Stimulated activated CD4-positive, alpha-beta T cell treated with anti-CD3 and anti-CD28 coated beads, Interleukin-4, amount 100 ng/mL, for 4 hours (primary cell): ENCODE data around the gene SLC46A1.

Source experiments
- DNase-seq, 2 experiments: peaks; one replicate each; pipeline ENCODE4 v3.0.0-alpha.2; 2020

Gene SLC46A1

DNA sequence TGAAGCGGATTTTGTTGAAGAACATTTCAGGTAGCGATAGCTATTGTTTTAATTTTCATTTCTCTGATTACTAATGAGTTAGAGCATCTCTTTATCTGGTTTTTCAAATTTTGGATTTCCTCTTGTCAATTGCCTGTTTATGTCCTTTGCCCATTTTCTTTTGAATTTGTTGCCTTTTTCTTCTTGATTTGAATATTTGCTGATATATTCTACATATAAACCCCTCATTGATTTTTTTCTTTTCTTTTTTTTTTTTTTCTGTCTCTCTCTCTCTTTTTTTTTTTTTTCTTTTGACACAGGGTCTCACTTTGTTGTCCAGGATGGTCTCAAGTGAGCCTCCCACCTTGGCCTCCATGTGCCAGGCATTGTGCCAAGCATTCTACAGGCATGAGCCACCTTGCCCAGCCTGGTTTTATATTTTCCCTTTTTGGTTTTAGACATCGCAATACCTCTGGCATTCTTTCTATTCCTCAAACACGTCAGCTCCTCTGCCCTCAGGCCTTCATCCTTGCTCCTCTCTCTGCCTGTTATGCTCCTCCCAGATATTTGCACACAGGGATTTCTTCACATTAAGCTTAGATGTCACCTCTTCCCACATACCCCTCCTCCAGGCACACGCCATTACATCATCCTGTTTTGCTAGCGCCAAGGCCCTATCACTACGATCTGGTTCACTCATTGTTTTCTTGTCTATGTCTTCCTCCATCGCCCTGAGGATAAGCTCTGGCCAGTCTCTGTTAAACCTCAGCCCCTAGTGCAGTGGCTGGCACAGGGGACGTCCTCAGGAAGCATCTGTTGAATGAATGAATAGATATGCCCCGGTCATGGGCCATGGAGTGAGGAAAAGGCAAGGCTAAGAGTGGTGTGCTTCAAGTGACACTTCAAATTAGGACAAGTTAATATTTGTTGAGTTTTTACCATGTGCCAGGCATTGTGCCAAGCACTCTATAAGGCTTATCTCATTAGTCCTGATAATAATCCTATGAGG lies 25.9 kb downstream of the SLC46A1 start:
- DNase-seq, result no peak

DNA sequence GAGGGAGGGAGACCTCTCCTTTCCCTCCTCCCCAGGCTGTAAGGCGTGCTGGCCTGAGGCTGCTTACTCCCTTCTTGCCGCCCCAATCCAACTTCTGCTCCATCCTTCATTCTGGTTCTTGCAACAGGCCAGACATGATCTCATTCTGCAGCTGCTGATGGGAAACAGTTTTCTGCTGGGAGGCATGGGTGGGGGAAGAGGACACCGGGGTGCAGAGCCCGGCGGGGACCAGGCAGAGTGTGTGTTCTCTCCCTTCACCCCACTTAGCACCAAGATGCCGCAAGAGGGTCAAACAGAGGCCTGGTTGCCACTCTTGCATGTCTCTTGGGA lies 33.1 kb downstream of the SLC46A1 start:
- no peak for DNase-seq

DNA sequence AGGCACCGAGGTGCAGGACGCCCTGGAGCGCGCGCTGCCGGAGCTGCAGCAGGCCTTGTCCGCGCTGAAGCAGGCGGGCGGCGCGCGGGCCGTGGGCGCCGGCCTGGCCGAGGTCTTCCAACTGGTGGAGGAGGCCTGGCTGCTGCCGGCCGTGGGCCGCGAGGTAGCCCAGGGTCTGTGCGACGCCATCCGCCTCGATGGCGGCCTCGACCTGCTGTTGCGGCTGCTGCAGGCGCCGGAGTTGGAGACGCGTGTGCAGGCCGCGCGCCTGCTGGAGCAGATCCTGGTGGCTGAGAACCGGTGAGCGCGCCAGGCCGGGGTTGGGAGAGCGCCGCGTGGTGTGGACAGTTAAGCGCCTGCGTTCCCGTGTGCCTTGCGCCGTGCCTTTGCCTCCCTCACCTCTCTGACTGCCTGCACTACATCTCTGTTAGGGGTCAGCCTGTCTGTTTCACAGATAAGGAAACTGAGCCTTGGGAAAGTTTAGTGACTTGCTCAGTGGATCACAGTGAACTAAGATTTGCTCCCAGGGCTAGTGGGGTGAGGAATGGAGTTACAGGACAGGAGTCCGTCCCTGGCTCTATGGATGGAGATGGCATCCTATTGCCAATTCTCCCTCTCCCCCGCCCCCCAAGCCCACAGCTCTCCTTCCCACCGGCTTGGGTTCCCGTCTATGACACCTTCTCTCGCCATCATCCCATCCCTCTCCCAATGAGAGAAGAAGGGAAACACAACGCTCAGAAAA lies 33.6 kb downstream of the SLC46A1 start:
- peak in 1 of 2 experiments; percentile 28 for DNase-seq

DNA sequence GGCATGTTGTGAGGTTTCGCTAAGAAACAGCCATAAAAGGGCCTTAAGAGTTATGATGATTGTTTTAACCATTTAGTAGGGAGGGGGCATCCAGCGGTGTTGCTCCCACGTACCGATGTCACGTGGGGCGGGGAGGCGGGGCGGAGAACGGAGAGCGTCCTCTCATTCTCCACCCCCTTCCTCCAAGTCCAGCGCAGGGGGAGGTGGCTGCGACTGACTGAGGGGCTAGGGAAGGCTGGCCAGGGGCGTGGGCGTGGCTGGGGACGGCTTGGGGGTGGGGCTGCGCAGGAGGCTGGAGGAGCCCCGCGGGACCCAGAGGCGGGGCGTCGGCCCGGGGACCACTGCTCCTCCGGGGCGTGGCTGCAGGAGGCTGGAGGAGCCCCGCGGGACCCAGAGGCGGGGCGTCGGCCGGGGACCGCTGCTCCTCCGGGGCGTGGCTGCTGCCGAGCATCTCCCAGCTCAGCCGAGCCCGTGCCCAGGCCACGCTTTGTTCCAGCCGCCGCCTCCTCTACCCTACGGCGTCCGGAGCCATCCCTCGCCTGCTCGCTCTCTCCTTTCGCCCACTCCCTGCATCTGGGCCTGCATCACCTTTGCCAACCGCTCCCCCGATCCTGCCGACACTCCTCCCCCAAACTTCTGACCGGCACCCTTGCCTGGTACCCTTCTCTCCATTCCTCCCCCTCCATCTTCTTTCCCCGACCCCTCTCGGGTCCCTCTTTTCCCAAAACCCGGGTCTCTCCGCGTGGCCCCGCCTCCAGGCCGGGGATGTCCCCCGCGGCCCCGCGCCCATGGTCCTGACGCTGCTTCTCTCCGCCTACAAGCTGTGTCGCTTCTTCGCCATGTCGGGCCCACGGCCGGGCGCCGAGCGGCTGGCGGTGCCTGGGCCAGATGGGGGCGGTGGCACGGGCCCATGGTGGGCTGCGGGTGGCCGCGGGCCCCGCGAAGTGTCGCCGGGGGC lies 34.5 kb downstream of the SLC46A1 start, which contains the start of gene SARM1:
TSS of gene SARM1 (plus strand) at position 450 of the 958 bp plus-strand sequence. CDS start at position 789, 339 bp downstream.
- peak; percentile 80 to 81 for DNase-seq

DNA sequence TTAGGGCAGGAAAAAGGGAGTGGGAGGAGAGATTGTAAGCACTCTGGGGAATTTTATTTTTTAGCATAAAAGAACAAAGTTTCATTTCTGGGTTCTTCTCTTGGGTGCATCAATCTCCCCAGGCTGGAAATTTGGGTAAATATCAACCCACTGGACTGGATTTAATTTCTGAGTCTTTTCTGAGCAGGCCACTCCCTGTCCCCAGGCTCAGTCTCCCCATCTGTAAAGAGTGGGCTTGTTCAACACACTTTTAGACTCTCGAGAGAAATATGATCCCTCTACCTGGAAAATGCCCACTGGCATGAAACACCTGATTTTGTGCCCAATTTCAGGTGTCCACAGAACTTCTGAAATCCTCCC lies 35.3 kb downstream of the SLC46A1 start:
- DNase-seq, result no peak

DNA sequence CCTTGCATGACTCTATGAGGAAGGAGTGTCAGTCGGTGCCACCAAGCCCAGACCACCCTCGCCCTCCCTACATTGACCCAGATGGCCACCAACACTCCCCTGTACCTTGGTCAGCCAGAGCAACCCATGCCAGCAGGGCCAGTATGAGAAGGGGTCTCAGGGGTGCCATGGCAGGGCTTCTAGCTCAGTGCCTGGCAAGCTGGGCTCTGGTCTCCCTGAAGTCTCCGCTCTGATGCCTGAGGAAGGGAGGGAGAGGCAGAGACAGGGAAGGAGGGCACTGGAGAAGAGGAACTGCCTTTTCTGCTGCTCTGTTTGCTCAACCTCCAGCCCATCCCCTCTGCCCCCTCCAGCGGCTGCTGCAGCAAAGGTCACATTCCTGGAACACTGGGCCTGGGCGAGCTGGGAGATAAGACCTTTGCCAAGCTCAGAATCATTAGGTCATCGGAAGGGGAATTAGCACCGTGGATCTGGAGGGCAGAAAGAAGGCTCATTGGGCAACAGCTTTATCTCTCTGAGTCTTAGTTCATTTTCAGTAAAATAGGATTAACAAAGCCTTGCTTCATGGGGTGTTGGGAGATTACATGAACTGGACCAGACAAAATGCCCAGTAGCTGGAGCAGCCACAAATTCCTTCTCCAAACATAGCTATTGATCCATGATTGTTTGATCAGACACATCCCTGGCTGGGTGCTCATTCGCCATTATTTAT lies 35.8 kb downstream of the SLC46A1 start, which contains the start of gene VTN:
TSS of gene VTN (minus strand) at position 273 of the 709 bp plus-strand sequence. CDS start at position 169, 104 bp downstream.
- no peak for DNase-seq

DNA sequence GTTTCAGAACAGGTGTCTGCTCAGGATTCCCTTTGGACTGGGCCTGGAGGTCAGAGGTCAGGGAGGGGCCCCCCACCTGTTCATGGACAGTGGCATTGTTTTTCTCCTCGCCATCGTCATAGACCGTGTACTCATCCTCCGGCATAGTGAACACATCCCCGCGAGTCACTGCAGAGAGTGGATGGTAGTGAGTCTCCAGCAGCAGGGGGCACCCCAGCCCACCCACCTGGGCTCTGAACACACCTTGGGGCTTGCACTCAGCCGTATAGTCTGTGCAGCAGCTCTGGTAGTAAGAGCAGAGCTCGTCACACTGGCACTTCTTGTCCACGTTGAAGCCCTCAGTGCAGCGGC lies 36.4 kb downstream of the SLC46A1 start:
- DNase-seq, result no peak

DNA sequence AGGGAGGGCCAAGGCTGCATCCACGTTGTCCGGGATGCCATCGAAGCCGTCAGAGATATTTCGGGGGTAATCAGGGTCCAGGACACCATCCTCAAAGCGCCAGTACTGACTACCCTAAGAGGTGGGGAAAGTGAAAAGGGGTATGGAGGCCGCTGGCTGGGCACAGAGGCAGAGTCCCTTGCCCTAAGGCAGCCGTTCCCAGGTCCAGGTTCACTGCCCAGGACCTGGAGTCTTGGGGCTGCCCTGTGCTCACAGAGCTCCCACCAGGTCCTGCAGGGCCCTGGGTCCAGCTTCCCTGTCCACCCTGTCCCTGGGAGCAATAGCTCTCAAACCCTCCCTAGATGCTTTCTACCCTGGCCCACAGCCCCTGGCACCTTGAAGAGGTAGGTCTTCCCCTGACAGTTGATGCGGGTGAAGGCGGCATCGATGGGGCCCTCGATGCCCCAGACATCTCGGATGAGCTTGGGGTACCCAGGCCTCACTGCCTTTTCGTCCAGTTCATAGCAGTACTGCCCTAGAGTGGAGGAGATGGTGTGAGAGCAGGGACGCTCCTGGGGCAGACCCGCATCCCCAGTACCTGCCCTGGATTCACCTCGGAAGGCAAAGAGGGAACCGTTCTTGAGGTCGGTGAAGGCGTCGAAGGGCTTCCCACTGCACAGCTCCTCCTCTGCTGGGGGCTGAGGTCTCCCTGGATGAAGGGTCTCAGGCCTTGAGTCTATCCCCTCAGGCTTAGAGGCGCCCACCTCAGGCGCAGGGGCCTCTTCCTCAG lies 36.9 kb downstream of the SLC46A1 start:
- DNase-seq, result no peak

DNA sequence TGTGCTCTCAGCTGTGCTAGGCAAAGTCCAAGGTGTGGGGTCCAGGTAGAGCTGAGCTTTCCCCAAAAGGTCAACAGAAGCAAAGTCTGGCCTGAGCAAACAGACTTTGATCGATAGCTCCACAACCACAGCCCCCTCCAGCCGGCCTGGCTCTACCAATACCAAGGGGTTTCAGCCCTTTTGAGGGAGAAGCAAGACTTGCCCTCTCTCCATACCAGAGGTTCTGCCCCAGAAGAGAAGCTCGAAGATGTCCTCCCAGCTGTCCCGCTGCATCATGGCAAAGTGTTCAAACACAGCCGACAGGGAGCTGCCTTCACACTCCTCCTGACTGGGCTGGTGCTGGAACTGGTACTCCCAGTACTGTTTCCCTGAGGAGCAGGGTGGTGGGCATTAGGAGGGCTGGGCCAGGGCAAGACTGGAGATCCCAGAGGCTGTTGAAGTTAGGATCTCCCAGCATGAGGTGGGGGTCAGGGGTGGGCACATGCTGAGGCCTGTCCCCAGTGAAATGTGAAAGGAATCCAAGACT lies 37.6 kb downstream of the SLC46A1 start:
- DNase-seq, result no peak

DNA sequence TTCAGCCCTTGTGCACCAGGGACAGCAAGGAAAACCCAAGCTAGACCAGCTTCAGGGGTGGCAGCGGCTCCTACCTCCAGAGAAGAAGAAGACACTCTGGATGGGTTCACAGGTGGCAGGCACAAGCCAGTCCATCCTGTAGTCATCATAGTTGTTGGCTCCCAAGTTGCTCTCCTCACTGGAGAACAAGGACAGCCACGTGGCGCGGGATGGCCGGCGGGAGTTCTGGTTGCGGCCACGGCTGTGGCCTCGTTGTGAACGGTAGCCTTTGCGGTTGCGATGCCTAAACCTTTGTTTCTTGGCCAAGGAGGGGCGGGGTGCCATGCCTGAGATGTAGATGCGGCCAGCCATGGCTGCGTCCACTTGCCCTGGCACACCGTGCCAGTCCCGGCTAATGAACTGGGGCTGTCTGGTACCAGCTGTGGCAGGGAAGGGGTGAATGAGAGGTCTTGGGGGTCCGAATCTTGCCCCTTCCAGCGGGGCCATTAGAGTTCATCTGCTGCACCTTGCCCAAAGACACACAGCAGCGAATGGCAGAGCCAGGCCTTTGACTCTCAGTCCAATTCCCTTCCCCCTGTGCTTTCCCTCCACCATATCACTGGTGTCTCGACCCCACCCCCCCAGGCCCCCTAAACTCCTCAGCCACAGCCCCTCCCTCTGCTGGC lies 38.2 kb downstream of the SLC46A1 start:
- DNase-seq, result no peak

DNA sequence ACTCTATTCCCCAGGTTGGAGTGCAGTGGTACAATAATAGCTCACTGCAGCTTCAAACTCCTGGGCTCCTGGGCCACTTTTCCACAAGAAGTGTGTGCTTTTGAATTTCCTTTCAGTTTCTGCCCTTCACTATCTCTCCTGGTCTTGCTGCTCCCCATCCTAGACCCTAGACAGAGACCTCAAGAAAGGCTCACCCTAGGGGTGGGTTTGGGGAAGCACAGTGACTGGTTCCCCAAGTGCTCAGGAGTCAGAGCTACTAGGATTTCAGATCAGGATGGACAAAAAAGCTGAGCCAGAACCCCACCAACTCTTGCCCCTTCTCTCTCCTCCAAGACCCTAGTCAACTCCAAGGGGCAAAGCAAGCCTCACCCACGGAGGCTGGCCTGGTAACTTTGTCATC lies 39.4 kb downstream of the SLC46A1 start:
- DNase-seq, result no peak

DNA sequence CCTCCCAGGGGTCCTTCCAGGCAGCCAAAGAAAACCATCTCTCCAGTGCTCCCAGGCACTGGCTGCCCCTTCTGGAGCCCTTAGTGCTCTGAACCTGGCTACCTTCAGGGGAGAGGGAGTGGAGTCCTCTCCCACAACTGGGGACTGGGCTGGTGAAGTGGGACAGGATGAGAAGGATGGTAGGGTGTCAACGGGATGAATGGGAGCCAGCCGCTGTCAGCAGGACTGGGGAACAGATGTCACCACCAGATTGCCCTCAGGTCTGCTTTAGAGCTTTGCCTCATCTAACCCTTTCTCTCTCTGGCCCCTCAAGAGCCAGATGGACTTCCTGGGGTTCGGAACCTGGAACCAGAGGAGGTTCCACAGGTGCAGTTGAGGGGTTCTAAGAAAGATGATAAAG lies 40.5 kb downstream of the SLC46A1 start:
- DNase-seq, result no peak

DNA sequence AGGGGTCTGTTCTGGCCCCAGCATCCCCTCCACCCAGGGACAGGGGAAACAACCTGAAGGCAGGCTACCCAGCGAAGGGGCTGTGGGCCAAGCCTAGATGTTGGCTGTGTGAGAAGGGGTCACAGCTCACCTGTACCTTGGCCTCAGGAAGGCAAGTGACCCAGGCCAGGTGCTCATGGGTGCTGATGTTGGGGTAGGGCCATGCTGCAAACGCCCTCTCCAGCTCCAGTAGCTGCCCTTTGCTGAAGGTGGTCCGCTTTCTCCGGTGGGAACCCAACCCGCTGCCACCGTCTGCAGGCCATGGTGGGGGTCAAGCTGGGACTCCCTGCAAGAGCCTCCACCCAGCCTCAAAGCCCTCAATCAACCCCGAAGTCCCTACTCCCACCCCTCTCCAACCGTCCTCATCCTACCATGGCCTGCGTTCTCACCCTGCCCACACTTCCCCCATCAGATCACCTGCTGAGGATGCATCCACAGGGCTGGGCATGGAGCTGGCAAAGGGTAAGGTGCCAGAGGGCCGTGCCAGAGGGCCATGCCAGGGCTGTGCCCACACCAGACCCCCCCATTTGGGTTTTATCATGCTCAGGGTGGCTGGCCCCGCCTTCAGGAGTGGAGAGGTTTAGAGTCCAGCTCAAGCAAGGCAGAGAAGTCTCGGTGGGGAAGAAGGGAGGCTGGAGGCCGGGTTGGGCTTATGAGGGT lies 41.2 kb downstream of the SLC46A1 start, which contains the start of gene SEBOX:
TSS of gene SEBOX (minus strand) at position 535 of the 699 bp plus-strand sequence. CDS start at position 487, 48 bp downstream.
- DNase-seq, result no peak

DNA sequence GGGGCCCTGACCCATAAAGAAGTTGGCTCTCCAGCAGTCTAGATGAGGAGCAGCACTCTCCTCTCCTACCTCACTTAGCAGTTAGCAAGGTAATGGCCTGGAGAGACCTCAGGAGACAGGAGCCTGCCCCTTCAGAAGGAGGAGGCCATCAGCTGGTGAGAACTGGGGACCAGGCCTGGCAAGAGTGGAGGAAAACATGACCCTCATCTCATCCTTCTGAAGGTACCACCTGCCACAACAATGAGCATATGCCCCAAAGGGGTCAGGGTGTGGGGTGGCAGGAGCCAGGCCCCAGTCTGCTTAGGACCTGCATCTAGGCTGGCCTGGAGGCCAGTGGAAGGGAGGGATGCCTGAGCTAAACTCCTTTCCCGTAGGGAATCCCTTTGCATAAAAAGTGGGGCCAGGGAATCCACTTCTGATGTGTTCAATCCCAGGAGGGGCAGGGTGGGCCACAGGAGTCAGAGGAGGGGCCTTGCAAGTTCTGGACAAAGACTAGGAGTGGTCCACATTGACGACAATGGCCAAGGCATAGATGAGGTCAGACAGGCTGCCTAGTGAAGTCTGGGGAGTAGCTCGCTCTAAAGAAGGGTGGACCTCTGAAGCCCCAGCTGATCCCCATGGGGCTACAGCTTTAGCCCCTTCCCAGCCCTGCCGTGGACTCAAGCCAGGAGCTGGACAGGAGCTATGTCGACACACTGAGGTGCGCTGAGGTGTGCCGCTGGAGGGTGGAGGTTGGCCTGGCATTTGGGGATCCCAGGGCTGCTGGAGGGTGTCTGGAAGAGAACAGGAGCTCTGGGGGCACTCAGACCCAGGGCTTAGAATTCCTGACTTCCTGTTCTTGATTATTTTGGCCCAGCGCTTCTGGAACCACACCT lies 42.0 kb downstream of the SLC46A1 start:
- no peak for DNase-seq

DNA sequence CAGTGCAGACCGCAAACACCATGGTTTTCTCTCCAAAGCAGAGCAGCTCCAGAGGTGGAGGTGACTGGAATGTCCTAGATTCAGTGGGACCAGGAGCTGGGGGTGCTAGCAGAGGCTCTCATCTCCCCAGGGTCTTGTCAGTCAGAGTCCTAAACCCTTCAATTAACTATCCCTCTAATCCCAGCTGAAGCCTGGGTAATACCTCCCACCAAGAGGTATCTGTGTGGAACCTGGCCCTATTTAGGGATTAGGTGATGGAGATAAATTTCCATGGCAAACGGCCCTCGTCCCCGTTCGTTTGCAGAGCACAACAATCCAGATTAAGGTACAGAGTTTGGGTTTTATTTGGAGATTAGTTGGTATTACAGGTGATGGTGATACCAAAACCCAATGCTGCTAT lies 42.8 kb downstream of the SLC46A1 start:
- no peak for DNase-seq

DNA sequence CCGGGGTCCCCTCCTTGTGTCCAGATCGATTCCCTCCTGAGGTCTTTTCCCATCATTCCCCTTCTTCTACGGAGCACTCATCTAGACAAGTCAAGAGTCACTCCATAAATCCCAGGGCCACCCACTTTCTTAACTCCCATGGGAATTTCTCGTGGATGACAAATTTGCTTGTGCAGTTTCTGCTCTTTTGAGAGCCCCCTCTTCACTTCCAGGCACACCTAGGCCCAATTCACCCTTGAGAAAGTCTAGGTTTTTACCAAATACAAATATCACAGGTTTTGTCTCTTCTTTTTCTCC lies 48.2 kb downstream of the SLC46A1 start:
- no peak for DNase-seq

DNA sequence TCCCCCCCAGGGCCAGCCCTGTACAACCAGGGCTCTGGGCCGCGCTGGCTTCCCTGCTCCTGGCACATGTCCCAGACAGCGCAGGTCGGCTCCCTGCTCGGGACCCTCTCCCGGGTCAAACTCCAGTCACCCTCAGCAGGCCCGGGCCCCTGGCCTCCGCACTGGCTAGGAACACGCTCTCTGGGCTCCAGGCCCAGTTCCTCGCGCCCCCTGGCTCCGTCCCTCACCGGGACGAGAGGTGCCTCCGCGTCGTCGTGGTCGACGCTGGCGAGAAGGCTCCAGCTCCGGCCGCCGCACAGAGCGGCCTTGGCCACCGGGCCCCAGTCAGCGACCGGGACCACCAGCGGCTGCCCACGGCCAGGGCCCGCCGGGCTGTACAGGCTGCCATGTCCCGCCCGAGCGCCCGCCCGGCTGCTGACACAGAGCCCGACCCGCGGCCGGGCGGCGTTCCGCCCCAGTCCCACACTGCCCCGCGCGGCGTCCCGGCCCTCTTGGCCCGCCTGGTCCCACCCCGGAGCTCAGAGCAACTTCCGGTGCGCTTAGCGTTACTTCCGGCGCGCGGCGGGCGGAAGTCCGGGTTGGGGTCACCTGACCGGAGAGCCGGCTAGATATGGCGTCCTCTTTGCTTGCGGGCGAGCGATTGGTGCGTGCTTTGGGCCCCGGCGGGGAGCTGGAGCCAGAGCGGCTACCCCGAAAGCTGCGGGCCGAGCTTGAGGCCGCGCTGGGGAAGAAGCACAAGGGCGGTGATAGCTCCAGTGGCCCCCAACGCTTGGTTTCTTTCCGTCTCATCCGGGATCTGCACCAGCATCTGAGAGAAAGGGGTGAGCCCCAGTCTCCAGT lies 48.7 kb downstream of the SLC46A1 start, which contains the start of gene POLDIP2:
TSS of gene POLDIP2 (minus strand) at position 467 of the 840 bp plus-strand sequence. CDS start at position 388, 79 bp downstream.
- DNase-seq, result peak; percentile 93 to 94

DNA sequence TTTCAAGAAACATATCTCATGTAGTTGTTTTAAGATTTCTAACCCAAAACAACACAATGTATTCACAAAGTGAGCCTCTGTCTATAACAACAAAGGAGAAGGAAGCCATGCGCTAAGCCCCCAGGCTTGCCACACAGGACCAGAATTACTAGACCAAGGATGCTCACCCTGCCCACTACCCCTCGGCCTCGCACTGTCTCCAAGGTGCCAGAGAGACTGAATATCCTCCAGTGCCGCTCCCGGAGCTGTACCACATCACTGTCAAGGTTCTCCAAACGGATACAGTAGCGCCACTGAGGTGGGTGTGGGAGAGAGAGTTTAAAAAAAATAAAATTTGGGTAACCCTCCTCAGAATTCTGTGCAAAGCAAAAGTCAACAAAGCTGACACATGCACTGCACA lies 55.7 kb downstream of the SLC46A1 start:
- DNase-seq, result no peak
